H1 (cell line): ENCODE data around the gene LBR. TPM values are rescaled to one million over a fixed set of nuclear protein-coding genes. Genes with fewer than 3 reads are reported as not detected.

ENCODE experiments used
- CTCF ChIA-PET: fragments of 300-600 bp; sonication (Branson Sonifier 250); formaldehyde crosslinking; loops from one replicate; lab custom pipeline; 2021; ENCODE audit not compliant: partially characterized antibody; lab: Charles Lee
- POLR2A ChIA-PET: fragments of 300-600 bp; sonication (Branson Sonifier 250); formaldehyde crosslinking; loops from one replicate; lab custom pipeline; 2021; ENCODE audit warnings: inconsistent platforms; ENCODE audit not compliant: partially characterized antibody; lab: Charles Lee
- DNase-seq, 2 experiments: peaks; one replicate each; pipeline versions ENCODE4 v3.0.0 to v3.0.0-alpha.2; 2010 to 2022; ENCODE audit warnings: low spot score in 2 of 2, low read depth in 1 of 2, mixed read lengths in 1 of 2
- FAIRE-seq: peaks from 2 replicates; lab custom pipeline; 2011; peaks lifted over from hg19 to GRCh38; lab: Jason Lieb, UNC
- H2AFZ ChIP-seq: 2 replicates; pipeline ENCODE4 v1.8.1; 2012; ENCODE audit warnings: low read length, inconsistent platforms
- H2AK5ac ChIP-seq: 2 replicates; pipeline ENCODE4 v1.6.1; 2013; ENCODE audit warnings: low read depth, low read length
- H2BK120ac ChIP-seq: replicated peaks from 2 replicates; pipeline ENCODE3; 2013; ENCODE audit warnings: low read depth, low read length, inconsistent platforms
- H2BK12ac ChIP-seq: 2 replicates; pipeline ENCODE4 v1.6.1; 2013; ENCODE audit warnings: low read depth, low read length
- H2BK15ac ChIP-seq: 2 replicates; pipeline ENCODE4 v1.6.1; 2013; ENCODE audit warnings: low read length
- H2BK20ac ChIP-seq: 2 replicates; pipeline ENCODE4 v1.6.1; 2013; ENCODE audit warnings: low read length
- H2BK5ac ChIP-seq: 2 replicates; pipeline ENCODE4 v1.6.1; 2013; ENCODE audit warnings: low read depth, low read length
- H3K14ac ChIP-seq: 2 replicates; pipeline ENCODE4 v1.6.1; 2013; ENCODE audit warnings: inconsistent platforms; ENCODE audit not compliant: insufficient read length
- H3K18ac ChIP-seq: 2 replicates; pipeline ENCODE4 v1.6.1; 2013; ENCODE audit warnings: low read length; ENCODE audit errors: extremely low read depth
- H3K23ac ChIP-seq: 2 replicates; pipeline ENCODE4 v1.6.1; 2013; ENCODE audit warnings: inconsistent platforms; ENCODE audit not compliant: insufficient read length
- H3K23me2 ChIP-seq: 2 replicates; pipeline ENCODE4 v1.6.1; 2013; ENCODE audit warnings: low read depth, low read length
- H3K27ac ChIP-seq: 2 replicates; pipeline ENCODE4 v1.6.1; 2011; ENCODE audit warnings: low read depth, low read length, inconsistent platforms
- H3K27me3 ChIP-seq, 4 experiments: replicated peaks in 1 of 4; 1 replicate in 1 of 4; 2 replicates in 3 of 4; pipeline versions ENCODE4 v1.6.1 to v1.8.1; 2011 to 2013; ENCODE audit warnings: low read length in 3 of 4, mild to moderate bottlenecking in 3 of 4, inconsistent platforms in 2 of 4, mixed read lengths in 2 of 4, moderate library complexity in 1 of 4; ENCODE audit not compliant: control insufficient read depth in 3 of 4, insufficient read depth in 3 of 4; ENCODE audit errors: extremely low read depth in 1 of 4
- H3K36me3 ChIP-seq, 4 experiments: 2 replicates each; pipeline versions ENCODE4 v1.6.1 to v1.8.1; 2011 to 2013; ENCODE audit warnings: mild to moderate bottlenecking in 4 of 4, low read length in 3 of 4, moderate library complexity in 2 of 4, control low read depth in 1 of 4, inconsistent platforms in 1 of 4; ENCODE audit not compliant: insufficient read depth in 4 of 4, control insufficient read depth in 2 of 4
- H3K4ac ChIP-seq: replicated peaks from 2 replicates; pipeline ENCODE3; 2013; ENCODE audit warnings: low read length, low read depth, mixed read lengths, inconsistent platforms; ENCODE audit not compliant: insufficient read length
- H3K4me1 ChIP-seq, 4 experiments: replicated peaks in 1 of 4; 1 replicate in 1 of 4; 2 replicates in 3 of 4; pipeline versions ENCODE4 v1.6.1 to v1.8.1; 2011 to 2013; ENCODE audit warnings: low read length in 3 of 4, inconsistent platforms in 2 of 4, mixed read lengths in 1 of 4; ENCODE audit not compliant: insufficient read depth in 4 of 4, control insufficient read depth in 3 of 4
- H3K4me2 ChIP-seq, 2 experiments: 2 replicates each; pipeline versions ENCODE4 v1.6.1 to v1.8.1; 2011 to 2013; ENCODE audit warnings: low read depth in 2 of 2, low read length in 2 of 2, control low read depth in 1 of 2, inconsistent platforms in 1 of 2, mild to moderate bottlenecking in 1 of 2; ENCODE audit not compliant: insufficient read depth in 1 of 2
- H3K4me3 ChIP-seq, 4 experiments: fragments of 200-600, 300-600 bp in 1 of 4; sonication (generic), shearing (Covaris generic), sonication (Bioruptor Twin) in 1 of 4; 2 replicates each; pipeline versions ENCODE4 v1.5.1 to v1.8.1; 2011 to 2016; ENCODE audit warnings: low read length in 4 of 4, low read depth in 3 of 4, control low read depth in 2 of 4, inconsistent platforms in 2 of 4, mild to moderate bottlenecking in 2 of 4, mixed read lengths in 1 of 4, moderate library complexity in 1 of 4; ENCODE audit not compliant: insufficient read depth in 2 of 4; ENCODE audit errors: extremely low read depth in 1 of 4
- H3K56ac ChIP-seq: replicated peaks from 2 replicates; pipeline ENCODE3; 2013; ENCODE audit warnings: low read depth, mild to moderate bottlenecking, mixed read lengths, low read length, inconsistent platforms; ENCODE audit not compliant: insufficient read length
- H3K79me1 ChIP-seq: 2 replicates; pipeline ENCODE4 v1.6.1; 2013; ENCODE audit warnings: low read depth, low read length, control low read depth
- H3K79me2 ChIP-seq, 2 experiments: 2 replicates each; pipeline versions ENCODE4 v1.6.1 to v1.8.1; 2012 to 2013; ENCODE audit warnings: low read length in 2 of 2, mild to moderate bottlenecking in 2 of 2, inconsistent platforms in 1 of 2; ENCODE audit not compliant: insufficient read depth in 2 of 2, control insufficient read depth in 1 of 2
- H3K9ac ChIP-seq, 4 experiments: replicated peaks in 1 of 4; 1 replicate in 1 of 4; 2 replicates in 3 of 4; pipeline versions ENCODE4 v1.6.1 to v1.8.1; 2011 to 2013; ENCODE audit warnings: low read depth in 3 of 4, low read length in 3 of 4, control low read depth in 2 of 4, mild to moderate bottlenecking in 2 of 4, moderate library complexity in 2 of 4, inconsistent platforms in 1 of 4; ENCODE audit errors: extremely low read depth in 1 of 4
- H3K9me3 ChIP-seq, 2 experiments: 2 replicates each; pipeline versions ENCODE4 v1.6.1 to v1.8.1; 2012 to 2013; ENCODE audit warnings: mild to moderate bottlenecking in 2 of 2, moderate library complexity in 2 of 2, control low read depth in 1 of 2, inconsistent platforms in 1 of 2, low read depth in 1 of 2, low read length in 1 of 2, mixed read lengths in 1 of 2; ENCODE audit not compliant: insufficient read depth in 2 of 2
- H4K20me1 ChIP-seq, 2 experiments: replicated peaks in 1 of 2; 2 replicates each; pipeline versions ENCODE3 to v1.8.1; 2011 to 2013; ENCODE audit warnings: inconsistent platforms in 2 of 2, low read length in 2 of 2, mild to moderate bottlenecking in 1 of 2; ENCODE audit not compliant: insufficient read depth in 2 of 2, control insufficient read depth in 1 of 2
- H4K5ac ChIP-seq: 2 replicates; pipeline ENCODE4 v1.6.1; 2013; ENCODE audit warnings: low read length, low read depth, mixed read lengths, inconsistent platforms; ENCODE audit not compliant: insufficient read length
- H4K8ac ChIP-seq: 2 replicates; pipeline ENCODE4 v1.8.0; 2013; ENCODE audit warnings: mild to moderate bottlenecking, moderate library complexity, low read length, inconsistent platforms; ENCODE audit not compliant: insufficient read depth; ENCODE audit errors: extremely low read depth
- H4K91ac ChIP-seq: replicated peaks from 2 replicates; pipeline ENCODE3; 2013; ENCODE audit warnings: low read length, mixed read lengths, inconsistent platforms; ENCODE audit not compliant: insufficient read length
- ASH2L ChIP-seq: fragments of 200-600, 300-600 bp; sonication (generic); IDR thresholded peaks from one replicate; pipeline ENCODE4 v1.7.1; 2017; ENCODE audit warnings: low read length
- ATF3 ChIP-seq: IDR thresholded peaks from 2 replicates; pipeline ENCODE4 v1.6.1; 2011; ENCODE audit warnings: low read depth, mild to moderate bottlenecking, low read length; ENCODE audit not compliant: insufficient read depth
- BACH1 ChIP-seq: IDR thresholded peaks from 2 replicates; pipeline ENCODE4 v1.6.1; 2012; ENCODE audit warnings: low read length, improper control_type of control experiment
- CEBPB ChIP-seq: IDR thresholded peaks from 2 replicates; pipeline ENCODE4 v1.6.1; 2012; ENCODE audit warnings: low read depth, low read length
- CHD1 ChIP-seq: IDR thresholded peaks from 2 replicates; pipeline ENCODE4 v1.6.1; 2012; ENCODE audit warnings: low read depth, low read length, improper control_type of control experiment
- CHD2 ChIP-seq: IDR thresholded peaks from 2 replicates; pipeline ENCODE4 v1.6.1; 2012; ENCODE audit warnings: low read length, improper control_type of control experiment
- CTCF ChIP-seq, 3 experiments: IDR thresholded peaks; 1 replicate in 2 of 3; 2 replicates in 1 of 3; pipeline versions ENCODE4 v1.5.1 to v1.6.1; 2011; ENCODE audit warnings: low read length in 3 of 3, mild to moderate bottlenecking in 3 of 3, inconsistent platforms in 2 of 3, low read depth in 1 of 3, moderate library complexity in 1 of 3; ENCODE audit not compliant: insufficient read depth in 1 of 3; ENCODE audit errors: control extremely low read depth in 1 of 3
- EP300 ChIP-seq, 2 experiments: IDR thresholded peaks; 1 replicate in 1 of 2; 2 replicates in 1 of 2; pipeline ENCODE4 v1.6.1; 2011 to 2012; ENCODE audit warnings: low read depth in 2 of 2, low read length in 2 of 2, mild to moderate bottlenecking in 2 of 2, borderline replicate concordance in 1 of 2, inconsistent platforms in 1 of 2, moderate library complexity in 1 of 2
- GABPA ChIP-seq: IDR thresholded peaks from 2 replicates; pipeline ENCODE4 v1.6.1; 2011; ENCODE audit warnings: mild to moderate bottlenecking, low read length, moderate library complexity, borderline replicate concordance; ENCODE audit not compliant: insufficient read depth
- SRF ChIP-seq: IDR thresholded peaks from 2 replicates; pipeline ENCODE4 v1.6.1; 2011; ENCODE audit warnings: mild to moderate bottlenecking, low read depth, low read length, moderate library complexity
- TCF12 ChIP-seq: IDR thresholded peaks from 2 replicates; pipeline ENCODE4 v1.6.1; 2011; ENCODE audit warnings: low read depth, mild to moderate bottlenecking, low read length
- TEAD4 ChIP-seq: IDR thresholded peaks from 2 replicates; pipeline ENCODE4 v1.6.1; 2012; ENCODE audit warnings: low read depth, low read length, inconsistent platforms, mixed read lengths
- polyA plus RNA-seq, 7 experiments: library from polyadenylated mRNA; depleted of rRNA in 3 of 7; stranded (reverse) in 5 of 7; unstranded in 2 of 7; fragments of >200 nt in 5 of 7; fragments of 200-250 nt in 2 of 7; gene quantifications; 1 replicate in 5 of 7; 2 replicates in 1 of 7; 4 replicates in 1 of 7; pipeline versions ENCODE4 v1.2.1 to v1.2.3, GENCODE V29; 2011 to 2013; ENCODE audit warnings: missing spikeins in 2 of 7, mixed read lengths in 2 of 7
- total RNA-seq: library from RNA; stranded (reverse); fragmentation: NEBNext Ultra II Directional; extraction: Animal tissue kit (Norgen Biotek cat#: 25700); gene quantifications from 2 replicates; pipeline ENCODE4 v1.2.1, GENCODE V29; 2021

Gene LBR
- total and polyA plus RNA-seq, 2 of the 8 experiments (the other 6 are each of a cell fraction or from before 2014, with no cell fraction given): 32.1 to 89.8 TPM

GRCh38 chr1:225362805-225363204 lies 65.0 kb downstream of the LBR start:
- Histone ChIP-seq H2BK15ac (no peak overlapping the region), H2BK5ac (no peak overlapping the region), H3K79me2 (no peaks in the 10 kb centered on the region), H4K5ac (no peak overlapping the region), H4K20me1 (peaks cover 0 to 1% of the 10 kb centered on the region in 2 experiments), H3K14ac (no peak overlapping the region), H2AK5ac (no peak overlapping the region), H3K23ac (no peak overlapping the region), H3K27ac (no peak overlapping the region), H4K8ac (no peak overlapping the region), H3K56ac (no peak overlapping the region), H2BK120ac (no peak overlapping the region), H2BK20ac (no peak overlapping the region), H2AFZ (no peak overlapping the region), H3K18ac (no peak overlapping the region), H4K91ac (no peak overlapping the region), H3K36me3 (no peaks in the 10 kb centered on the region), H3K27me3 (peaks cover 8 to 17% (median 10%) of the 10 kb centered on the region in 4 experiments; a peak in 5 of 7 replicates), H3K4me1 (no peaks in the 10 kb centered on the region), H3K23me2 (no peaks in the 10 kb centered on the region; the same call in 1 of the 2 replicates), H3K9ac (no peak overlapping the region), H3K4ac (no peak overlapping the region), H3K4me3 (no peak overlapping the region), H3K9me3 (no peaks in the 10 kb centered on the region), H2BK12ac (no peak overlapping the region), H3K4me2 (no peak overlapping the region), H3K79me1 (no peaks in the 10 kb centered on the region)
- ChIA-PET POLR2A (no interaction called here), CTCF (no interaction called here)
- no peak for DNase-seq
- no peak for FAIRE-seq
- TF ChIP-seq TEAD4 (no peak), BACH1 (no peak), CTCF (IDR thresholded peaks at IDR 0.05; ENCODE audit: control extremely low read depth in 1 of 3, insufficient read depth in 1 of 3, low read depth in 1 of 3, low read length in 3 of 3) (no peak), ATF3 (no peak), ASH2L (no peak), TCF12 (no peak), GABPA (no peak), EP300 (IDR thresholded peaks at IDR 0.05; ENCODE audit: borderline replicate concordance in 1 of 2, low read depth in 2 of 2, low read length in 2 of 2) (no peak), CHD1 (no peak), CHD2 (no peak), SRF (no peak), CEBPB (no peak)
